COR-L47 (cell line): ENCODE measurements around the gene LYPD6B.

Experiments
- DNase-seq: peaks from one replicate; lab custom pipeline; 2025; lab: John Stamatoyannopoulos, UW

The LYPD6B gene

DNA sequence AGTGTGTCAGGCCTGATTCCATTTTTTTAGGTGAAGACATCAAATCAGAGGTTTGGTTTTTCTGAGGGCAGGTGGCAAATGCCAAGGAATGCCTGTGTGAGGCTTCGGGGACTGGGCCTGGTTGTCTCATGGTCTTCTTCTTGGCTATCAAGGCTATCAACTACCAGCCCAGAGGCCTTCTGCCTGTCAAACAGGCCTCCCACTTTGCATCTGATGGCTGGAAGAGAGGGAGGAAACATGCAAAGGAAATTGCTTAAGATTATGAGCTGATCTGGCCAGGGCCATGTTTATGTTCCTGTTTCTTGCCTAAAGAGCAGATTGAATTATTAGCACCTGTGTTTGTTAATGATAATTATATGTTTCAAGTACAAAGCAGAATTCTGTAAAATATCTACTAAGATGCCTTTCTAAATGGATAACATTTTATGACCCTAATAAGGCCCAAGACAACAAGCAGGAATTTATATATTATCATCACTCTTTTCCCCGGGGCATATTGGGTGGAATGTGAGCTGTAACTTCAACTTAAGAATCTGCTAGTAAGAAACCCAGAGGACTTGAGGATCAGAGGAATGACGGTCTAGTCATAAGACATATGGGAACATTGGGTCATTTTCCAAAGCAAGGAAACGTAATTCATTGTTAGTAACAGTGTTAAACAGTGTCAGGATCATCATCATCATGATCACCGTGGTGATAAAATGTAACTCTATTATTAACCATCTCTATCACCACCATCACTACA, 123.2 kb downstream of the LYPD6B start:
- DNase-seq, result no peak

- DNase-seq, result no peak
Observed at GRCh38 chr2:149164296-149164695, 125.8 kb downstream of the LYPD6B start.

- DNase-seq, result no peak
Observed at GRCh38 chr2:149164827-149165226, 126.3 kb downstream of the LYPD6B start.

- no peak for DNase-seq
Observed at GRCh38 chr2:149167001-149167780, 128.7 kb downstream of the LYPD6B start.

DNA sequence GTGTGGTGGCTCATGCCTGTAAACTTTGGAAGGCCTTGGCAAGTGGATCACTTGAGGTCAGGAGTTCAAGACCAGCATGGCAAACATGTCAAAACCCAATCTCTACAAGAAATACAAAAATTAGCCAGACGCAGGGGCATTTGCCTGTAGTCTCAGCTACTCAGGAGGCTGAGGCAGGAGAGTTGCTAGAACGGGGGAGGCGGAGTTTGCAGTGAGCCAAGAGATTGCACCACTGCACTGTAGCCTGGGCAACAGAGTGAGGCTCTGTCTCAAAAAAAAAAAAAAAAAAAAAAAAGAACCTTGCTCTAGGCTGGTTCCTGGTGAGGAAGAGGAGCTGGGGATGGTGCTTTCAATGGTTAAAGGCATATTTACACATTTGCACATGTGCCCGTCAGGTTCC, 129.4 kb downstream of the LYPD6B start:
- no peak for DNase-seq

GRCh38 chr2:149169656-149170055, 131.2 kb downstream of the LYPD6B start:
- no peak for DNase-seq

DNA sequence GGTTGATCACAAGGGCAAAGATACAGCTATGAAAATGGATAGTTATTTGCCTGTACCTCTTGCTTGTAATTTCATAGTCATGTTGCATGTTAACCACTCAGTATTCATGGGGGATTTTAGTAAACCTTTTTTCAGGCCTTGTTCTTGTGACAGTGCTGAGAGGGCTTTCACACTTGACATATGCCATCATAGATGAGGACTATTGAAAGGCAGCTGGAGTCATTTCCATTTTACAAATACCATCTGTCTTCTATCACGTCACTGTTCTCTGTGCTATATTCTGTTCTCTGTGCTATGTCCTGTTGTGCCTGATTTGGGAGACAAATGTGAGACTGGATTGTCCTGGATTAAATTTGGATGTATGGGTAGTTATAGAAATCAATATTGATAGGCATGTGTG, 131.7 kb downstream of the LYPD6B start:
- no peak for DNase-seq

DNA sequence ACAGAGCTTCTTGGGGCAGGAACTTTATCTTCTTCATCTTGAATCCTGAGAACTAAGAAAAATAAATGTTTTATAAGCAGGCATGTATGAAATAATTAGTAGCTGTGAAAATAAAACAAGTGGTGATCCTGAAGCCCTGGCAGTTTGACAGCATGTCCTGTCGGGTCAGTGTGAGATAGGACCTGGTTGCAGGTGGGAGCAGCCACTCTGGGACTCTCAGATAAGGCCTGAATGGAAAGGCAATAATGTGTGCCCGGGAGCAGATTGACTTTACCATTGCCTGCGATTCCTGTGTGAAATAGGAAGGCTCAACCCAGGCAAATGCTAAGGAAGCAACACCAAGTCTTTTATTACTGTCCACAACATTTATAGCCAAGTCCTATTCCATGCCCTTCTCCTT, 132.4 kb downstream of the LYPD6B start:
- DNase-seq, result no peak

- DNase-seq, result no peak
Observed at GRCh38 chr2:149173220-149173619, 134.7 kb downstream of the LYPD6B start.

- no peak for DNase-seq
Observed at GRCh38 chr2:149175956-149176355, 137.5 kb downstream of the LYPD6B start.

DNA sequence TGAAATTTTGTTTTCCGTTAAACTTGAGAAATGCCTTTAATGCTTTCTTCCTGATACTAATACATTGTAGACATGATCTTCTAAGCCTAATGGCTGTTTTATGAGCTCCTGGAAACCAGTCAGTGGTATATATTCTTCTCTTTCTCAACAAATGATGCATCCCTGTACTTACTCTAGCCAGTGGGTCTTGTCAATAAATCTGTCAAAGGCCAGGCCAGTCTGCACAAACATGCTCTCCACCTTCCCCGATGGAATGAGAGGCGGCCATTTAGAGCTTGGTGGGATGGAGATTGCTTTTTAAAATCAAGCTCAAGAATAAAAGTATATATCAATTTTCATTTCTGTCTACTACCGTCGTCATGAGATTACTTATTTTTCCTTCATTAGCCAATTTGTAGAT, 140.1 kb downstream of the LYPD6B start:
- DNase-seq, result no peak

GRCh38 chr2:149180226-149180875, 141.9 kb downstream of the LYPD6B start:
- DNase-seq, result no peak

GRCh38 chr2:149183187-149183586, 144.7 kb downstream of the LYPD6B start:
- no peak for DNase-seq

GRCh38 chr2:149184991-149185390, 146.5 kb downstream of the LYPD6B start:
- DNase-seq, result peak; percentile 19

DNA sequence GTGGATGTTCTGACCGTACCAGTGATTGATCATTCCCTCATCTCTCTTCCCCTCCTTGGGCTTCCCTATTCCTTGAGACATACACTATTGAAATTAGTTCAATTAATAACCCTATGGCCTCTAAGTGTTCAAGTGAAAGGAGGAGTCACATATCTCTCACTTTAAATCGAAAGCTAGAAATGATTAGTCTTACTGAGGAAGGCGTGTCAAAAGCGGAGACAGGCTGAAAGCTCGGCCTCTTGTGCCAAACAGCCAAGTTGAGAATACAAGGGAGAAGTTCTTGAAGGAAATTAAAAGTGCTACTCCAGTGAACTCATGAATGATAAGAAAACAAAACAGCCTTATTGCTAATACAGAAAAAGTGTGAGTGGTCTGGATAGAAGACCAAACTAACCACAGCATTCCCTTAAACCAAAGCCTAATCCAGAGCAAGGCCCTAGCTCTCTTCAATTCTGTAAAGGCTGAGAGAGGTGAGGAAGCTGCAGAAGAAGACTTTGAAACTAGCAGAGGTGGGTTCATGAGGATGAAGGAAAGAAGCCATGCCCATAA, 147.5 kb downstream of the LYPD6B start:
- no peak for DNase-seq

- no peak for DNase-seq
Observed at GRCh38 chr2:149187057-149187456, 148.6 kb downstream of the LYPD6B start.

DNA sequence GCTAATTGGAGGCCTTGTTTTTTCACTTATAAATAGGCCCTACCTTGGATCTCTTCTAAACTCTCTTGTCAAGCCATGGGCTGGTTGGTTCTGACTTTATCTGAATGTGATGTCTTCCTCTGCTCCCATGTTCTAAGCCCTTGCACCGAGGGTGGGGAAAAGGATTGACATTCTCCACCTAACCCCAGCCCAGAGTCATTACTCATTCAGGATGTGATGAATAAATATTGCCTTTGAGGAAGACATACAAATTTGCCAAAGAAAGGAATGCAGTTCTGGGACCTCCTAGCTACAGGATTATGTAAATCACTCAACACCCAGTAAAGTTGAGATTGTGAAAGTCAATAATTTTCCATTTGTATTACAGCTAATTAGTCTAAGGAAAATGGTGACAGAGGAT, 149.8 kb downstream of the LYPD6B start:
- no peak for DNase-seq

DNA sequence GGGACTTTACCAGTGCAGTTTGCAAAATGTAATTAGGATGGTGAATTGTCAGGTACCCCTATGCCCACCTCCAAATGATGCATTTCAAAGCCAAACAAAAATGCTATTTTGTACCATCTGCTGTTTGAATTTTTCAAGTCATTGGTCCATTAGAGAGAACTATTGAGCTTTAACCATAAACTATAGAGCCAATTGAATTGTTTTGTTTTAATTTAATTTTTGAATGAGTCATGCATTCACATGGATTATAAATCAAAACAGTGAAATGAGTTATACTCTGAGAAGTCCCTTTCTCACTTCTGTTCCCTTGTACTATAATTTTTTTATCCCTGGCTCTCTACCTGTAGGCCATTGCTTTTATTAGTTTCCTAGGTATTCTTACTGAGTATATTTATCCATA, 151.3 kb downstream of the LYPD6B start:
- DNase-seq, result no peak

DNA sequence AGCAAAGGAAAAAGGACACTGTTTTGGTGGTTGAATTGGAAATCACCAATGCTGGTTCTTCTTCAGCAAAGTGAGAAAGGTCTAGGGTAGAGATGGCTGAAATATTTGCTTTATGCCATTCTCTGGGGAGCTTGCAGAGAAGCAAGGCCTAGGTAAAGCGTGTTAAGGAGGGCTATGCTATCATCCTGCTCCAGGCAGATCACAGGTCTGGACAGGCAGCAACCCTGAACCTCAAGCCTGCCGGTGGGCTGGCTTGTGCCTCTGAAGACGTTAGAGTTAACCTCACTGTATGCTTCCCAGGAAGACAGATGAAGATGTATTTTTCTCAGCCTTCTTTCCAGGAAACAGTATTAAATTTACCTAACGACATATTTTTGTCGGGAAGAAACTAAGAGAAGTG, 153.4 kb downstream of the LYPD6B start:
- no peak for DNase-seq

DNA sequence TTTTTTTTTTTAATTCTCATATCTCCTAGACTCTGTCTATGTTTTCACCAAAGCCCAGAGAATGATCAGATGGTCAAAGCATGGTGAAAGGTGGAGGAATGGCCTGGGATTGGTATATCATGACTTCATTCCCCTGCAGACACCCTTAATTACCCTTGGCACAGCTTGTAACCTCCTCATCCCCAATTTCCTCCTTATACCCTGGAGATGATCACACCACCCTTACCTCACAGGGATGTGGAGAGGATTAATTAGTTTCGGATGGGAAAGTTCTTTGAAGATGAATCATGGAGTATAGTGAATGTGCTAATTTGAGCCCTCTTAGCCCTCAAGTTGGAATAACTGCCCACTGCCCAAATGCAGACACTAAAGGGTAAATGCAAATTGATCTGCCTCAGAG, 153.9 kb downstream of the LYPD6B start:
- no peak for DNase-seq

- DNase-seq, result no peak
Observed at GRCh38 chr2:149200109-149200520, 161.6 kb downstream of the LYPD6B start.

DNA sequence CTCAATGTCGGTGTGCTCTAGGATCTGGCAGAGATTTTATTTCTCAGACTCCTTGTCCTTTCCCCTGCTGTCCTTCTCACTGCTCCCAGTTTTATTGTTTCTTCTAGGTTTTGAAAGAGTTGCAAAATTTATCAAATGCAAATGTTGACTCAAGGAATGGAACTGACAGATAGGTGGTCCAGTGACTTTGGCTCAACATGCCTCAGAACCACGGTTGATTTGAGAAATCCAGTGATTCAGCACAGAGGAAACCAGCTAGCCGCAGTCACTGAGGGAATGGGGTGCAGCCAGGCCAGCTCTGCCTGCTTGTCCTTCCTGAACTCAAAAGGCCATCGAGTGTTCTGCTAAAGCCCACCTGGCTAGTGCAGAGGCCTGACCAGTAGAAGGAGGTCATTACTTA, 166.2 kb downstream of the LYPD6B start:
- DNase-seq, result no peak

GRCh38 chr2:149205143-149205542, 166.6 kb downstream of the LYPD6B start:
- DNase-seq, result no peak
